Left lung (tissue), 10 donors: ENCODE measurements around the gene NUDT1. TPM values are rescaled to one million over a fixed set of nuclear protein-coding genes. Genes with fewer than 3 reads are reported as not detected.

Source experiments
- ATAC-seq: fragments of 200-7000 bp; cut with Tn5 transposase; one replicate; pipeline ENCODE4 v1.9.1; 2020; ENCODE audit warnings: moderate library complexity
- DNase-seq, 4 donors: peaks; one replicate each; pipeline ENCODE4 v3.0.0-alpha.2; 2013 to 2020
- H3K27ac ChIP-seq, 2 donors: fragments of 200-600 bp; sonication (generic) in 1 of 2; one replicate each; pipeline versions ENCODE4 v1.5.0 to v1.8.0; 2020 to 2021
- H3K27me3 ChIP-seq, 2 donors: fragments of 200-600 bp; sonication (generic) in 1 of 2; one replicate each; pipeline versions ENCODE4 v1.5.0 to v1.8.0; 2020 to 2021
- H3K36me3 ChIP-seq, 2 donors: fragments of 200-600 bp; sonication (generic) in 1 of 2; one replicate each; pipeline versions ENCODE4 v1.5.0 to v1.8.0; 2020 to 2021
- H3K4me1 ChIP-seq, 2 donors: fragments of 200-600 bp; one replicate each; pipeline ENCODE4 v1.8.0; 2021
- H3K4me3 ChIP-seq, 2 donors: fragments of 200-600 bp; sonication (generic) in 1 of 2; one replicate each; pipeline versions ENCODE4 v1.5.0 to v1.8.0; 2020 to 2021; ENCODE audit warnings: mild to moderate bottlenecking in 1 of 2
- H3K9me3 ChIP-seq, 2 donors: fragments of 200-600 bp; sonication (generic) in 1 of 2; one replicate each; pipeline versions ENCODE4 v1.5.0 to v1.8.0; 2020 to 2021
- CTCF ChIP-seq, 2 donors: fragments of 200-600 bp; sonication (generic) in 1 of 2; IDR thresholded peaks; one replicate each; pipeline versions ENCODE4 v1.5.0 to v1.8.0; 2021; ENCODE audit warnings: antibody characterized with exemption in 2 of 2
- intact Hi-C, 2 donors: fragments of 100-400 bp; cut with DNase I; formaldehyde crosslinking; loops; one replicate each; pipeline versions ENCODE4 v1.11.2 to v1.14.2; 2022
- polyA plus RNA-seq, 6 donors: library from polyadenylated mRNA; unstranded; fragments of 120-200 nt; gene quantifications; one replicate each; pipeline ENCODE4 v1.2.1, GENCODE V29; 2013; ENCODE audit not compliant: insufficient read length in 6 of 6
- total RNA-seq, 2 donors: library from RNA; stranded (reverse); fragmentation: NEBNext Ultra II Directional; extraction: Animal tissue kit (Norgen Biotek cat#: 25700); gene quantifications; one replicate each; pipeline ENCODE4 v1.2.1, GENCODE V29; 2021
- donor health status: DM: no; HTN: yes; CAD: no.
- donor health status: DM: no; HTN: no; CAD: no.

Gene NUDT1
- total and polyA plus RNA-seq, 8 donors: 13.1 to 26.3 (median 19.7) TPM

DNA sequence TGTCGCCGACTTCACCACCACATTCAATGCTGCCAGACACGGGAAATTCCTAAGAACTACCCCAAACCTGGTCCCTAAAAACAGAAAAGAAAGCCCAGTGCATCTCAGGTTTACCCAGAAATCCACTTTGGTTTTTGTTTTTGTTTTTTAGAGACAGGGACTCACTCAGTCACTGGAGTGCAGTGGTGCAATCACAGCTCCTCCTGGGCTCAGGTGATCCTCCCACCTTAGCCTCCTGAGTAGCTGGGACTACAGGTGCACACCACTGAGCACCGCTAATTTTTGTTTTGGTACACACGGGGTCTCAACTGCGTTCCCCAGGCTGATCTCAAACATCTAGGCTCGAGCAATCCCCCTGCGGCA lies 32.1 kb upstream of the NUDT1 start:
- H3K4me3 ChIP-seq: no peak overlapping the region
- ATAC-seq (no peak), DNase-seq (no peak)
- H3K27me3 ChIP-seq: no peaks in the 10 kb centered on the region
- no peaks in the 10 kb centered on the region for H3K4me1 ChIP-seq
- no peak for TF ChIP-seq CTCF (IDR thresholded peaks at IDR 0.05)
- peaks cover 0 to 71% of the 10 kb centered on the region in 2 donors for H3K36me3 ChIP-seq
- H3K27ac ChIP-seq: no peak overlapping the region
- no peaks in the 10 kb centered on the region for H3K9me3 ChIP-seq
- intact Hi-C loops: loop anchor here in 1 of 2 donors (10.0 kb wide), 2 partner anchors 545 to 615 kb away; no protein-coding TSS in a partner anchor

DNA sequence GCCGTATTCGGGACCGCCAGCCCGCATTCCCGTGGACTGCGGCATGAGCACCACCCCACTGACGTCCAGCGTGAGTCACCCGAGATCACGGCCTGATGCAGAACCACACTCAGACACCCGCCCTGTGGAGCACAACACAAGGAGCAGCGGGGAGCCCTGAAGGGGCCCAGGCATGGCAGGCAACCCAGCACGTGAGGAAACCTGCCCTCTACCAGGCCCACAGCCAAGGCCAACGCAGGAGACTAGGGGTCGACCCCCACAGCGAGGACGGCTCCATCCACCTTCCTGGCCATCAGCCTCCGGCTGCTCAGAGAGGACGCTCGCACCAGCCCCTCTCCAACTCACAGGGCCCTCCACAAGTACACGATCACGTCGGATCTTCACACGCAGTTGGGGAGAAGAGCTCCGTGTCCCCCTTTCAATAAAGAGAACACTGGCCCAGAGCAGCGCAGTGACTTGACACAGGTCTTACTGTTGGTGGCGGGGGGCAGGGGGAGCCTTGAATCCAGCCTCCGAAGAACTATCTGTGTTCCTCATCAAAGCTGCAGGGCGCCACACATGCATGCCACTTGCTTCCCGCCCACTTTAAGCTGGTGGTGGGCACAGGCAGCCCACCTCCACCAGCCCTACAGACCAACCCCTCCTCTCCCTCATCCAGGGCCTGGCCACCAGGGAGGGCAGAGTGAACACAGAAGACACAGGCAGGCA lies 31.3 kb upstream of the NUDT1 start:
- no peak for TF ChIP-seq CTCF (IDR thresholded peaks at IDR 0.05)
- H3K27ac ChIP-seq: no peak overlapping the region
- H3K4me1 ChIP-seq: no peaks in the 10 kb centered on the region
- no peaks in the 10 kb centered on the region for H3K9me3 ChIP-seq
- ATAC-seq (no peak), DNase-seq (no peak)
- H3K36me3 ChIP-seq: peaks cover 0 to 78% of the 10 kb centered on the region in 2 donors
- no peak overlapping the region for H3K4me3 ChIP-seq
- intact Hi-C loops: no loop called here
- H3K27me3 ChIP-seq: no peaks in the 10 kb centered on the region

DNA sequence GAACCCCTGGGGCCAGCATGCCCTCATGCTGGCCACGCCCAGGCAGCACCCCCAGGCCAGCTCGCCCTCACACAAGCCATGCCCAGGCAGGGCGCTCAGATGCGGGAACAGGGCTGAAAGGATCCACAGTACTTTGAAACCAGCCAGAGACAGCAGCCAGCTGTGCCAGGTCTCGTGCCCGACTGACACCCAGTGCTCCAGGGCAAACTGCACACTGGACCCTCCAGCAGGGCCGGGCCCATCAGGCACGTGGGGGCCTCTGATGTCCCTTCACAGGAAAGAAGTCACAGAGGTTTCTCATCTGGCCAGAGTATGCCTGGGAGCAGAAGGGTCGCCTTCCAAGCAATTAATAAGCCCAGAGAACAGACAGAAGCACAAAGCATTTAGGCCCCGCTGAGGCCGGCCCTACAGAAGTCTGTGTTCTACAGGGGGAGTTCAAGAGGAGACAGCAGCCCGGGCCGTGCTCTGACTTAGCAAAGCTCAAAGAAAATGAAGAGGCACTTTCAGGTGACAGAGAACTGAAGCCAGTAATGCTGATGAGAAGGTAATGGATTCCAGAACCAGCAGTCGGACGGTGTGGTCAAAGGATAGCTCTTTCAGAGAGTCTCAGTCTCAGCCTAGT lies 30.7 kb upstream of the NUDT1 start:
- peaks cover 0 to 85% of the 10 kb centered on the region in 2 donors for H3K36me3 ChIP-seq
- H3K4me3 ChIP-seq: no peak overlapping the region
- H3K27ac ChIP-seq: no peak overlapping the region
- H3K4me1 ChIP-seq: no peaks in the 10 kb centered on the region
- no peaks in the 10 kb centered on the region for H3K9me3 ChIP-seq
- intact Hi-C loops: no loop called here
- no peak for TF ChIP-seq CTCF (IDR thresholded peaks at IDR 0.05)
- ATAC-seq: no peak
- no peak for DNase-seq
- no peaks in the 10 kb centered on the region for H3K27me3 ChIP-seq

DNA sequence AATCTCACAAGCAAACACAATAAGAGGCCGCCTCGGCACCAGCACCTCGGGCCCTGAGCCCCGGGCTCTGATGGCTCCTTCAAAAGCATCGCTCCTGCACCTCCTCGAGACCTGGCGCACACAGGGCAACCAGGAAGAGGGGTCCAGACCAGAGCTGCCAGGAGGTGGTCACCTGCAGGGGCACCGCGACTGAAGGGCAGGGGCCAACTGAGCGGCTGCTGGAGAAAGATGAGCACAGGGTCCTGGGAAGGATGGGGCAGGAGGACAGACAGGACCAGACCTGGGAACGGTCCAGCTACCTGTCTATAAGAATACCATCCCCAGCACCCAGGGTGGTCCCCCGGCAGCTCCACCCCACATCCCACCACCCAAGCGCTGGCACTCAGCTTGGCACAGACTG lies 30.1 kb upstream of the NUDT1 start:
- Histone ChIP-seq H3K36me3 (peaks cover 0 to 89% of the 10 kb centered on the region in 2 donors), H3K4me1 (no peaks in the 10 kb centered on the region), H3K9me3 (no peaks in the 10 kb centered on the region), H3K27ac (no peak overlapping the region), H3K4me3 (no peak overlapping the region), H3K27me3 (no peaks in the 10 kb centered on the region)
- TF ChIP-seq CTCF (IDR thresholded peaks at IDR 0.05): no peak
- intact Hi-C loops: no loop called here
- ATAC-seq: no peak
- no peak for DNase-seq

- H3K27me3 ChIP-seq: no peaks in the 10 kb centered on the region
- no peak for DNase-seq
- H3K4me1 ChIP-seq: no peaks in the 10 kb centered on the region
- no peaks in the 10 kb centered on the region for H3K9me3 ChIP-seq
- no peak overlapping the region for H3K27ac ChIP-seq
- intact Hi-C loops: no loop called here
- peaks cover 0 to 89% of the 10 kb centered on the region in 2 donors for H3K36me3 ChIP-seq
- no peak for TF ChIP-seq CTCF (IDR thresholded peaks at IDR 0.05)
- H3K4me3 ChIP-seq: no peak overlapping the region
- no peak for ATAC-seq
Observed at GRCh38 chr7:2212906-2213305, 29.1 kb upstream of the NUDT1 start.
